Measurements from ENCODE around the gene MED29. TPM values are rescaled to one million over a fixed set of nuclear protein-coding genes. Genes with fewer than 3 reads are reported as not detected.

Gene MED29
- total RNA-seq, 1 donor from 2014 or later: 37.3 TPM

- DNase-seq (ENCODE audit: low read depth, low spot score): no peak
- no peaks in the 10 kb centered on the region for H3K4me1 Mint-ChIP-seq
- peak overlapping the region; percentile 75 for H3K27ac Mint-ChIP-seq (ENCODE audit: unreplicated experiment)
- no peaks in the 10 kb centered on the region for H3K27me3 Mint-ChIP-seq (ENCODE audit: low read depth)
- no peak for TF ChIP-seq CTCF (conservative IDR thresholded peaks at IDR 0.05)
- no peaks in the 10 kb centered on the region for H3K9me3 Mint-ChIP-seq
- H3K4me3 Mint-ChIP-seq: no peak overlapping the region
- peaks cover 6% of the 10 kb centered on the region for H3K36me3 Mint-ChIP-seq (ENCODE audit: low read depth)
Observed at GRCh38 chr19:39362682-39363657, 28.2 kb upstream of the MED29 start.

DNA sequence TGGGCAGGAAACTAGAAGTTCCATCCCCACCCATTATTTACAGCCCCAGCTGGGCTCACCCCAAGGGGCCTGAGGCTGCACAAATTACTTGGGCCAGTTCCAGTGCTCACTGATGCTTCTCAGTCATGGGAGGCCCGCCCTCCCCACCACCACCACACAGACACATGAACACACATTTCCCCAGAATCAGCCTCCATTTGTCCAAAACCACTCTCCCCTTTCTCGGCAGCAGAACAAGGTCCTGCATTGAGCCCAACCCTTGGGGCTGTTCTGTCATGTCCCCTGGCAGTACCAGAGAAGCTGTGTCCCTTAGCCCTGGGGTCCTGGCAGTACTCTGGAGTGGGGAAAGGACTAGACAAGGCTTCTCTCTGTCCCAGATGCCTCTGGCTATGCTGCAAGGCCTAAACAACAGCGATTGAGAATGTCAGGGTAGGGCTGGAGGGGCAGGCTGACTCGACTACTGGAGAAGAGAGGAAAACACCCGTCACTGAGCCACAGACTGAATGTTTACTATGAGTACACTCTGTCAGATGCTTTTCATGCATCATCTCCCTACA is 27.2 kb upstream of the MED29 start:
- Mint-ChIP-seq H3K4me1 (no peaks in the 10 kb centered on the region), H3K9me3 (no peaks in the 10 kb centered on the region), H3K27me3 (ENCODE audit: low read depth) (no peaks in the 10 kb centered on the region), H3K4me3 (no peak overlapping the region), H3K36me3 (ENCODE audit: low read depth) (peaks cover 8% of the 10 kb centered on the region), H3K27ac (ENCODE audit: unreplicated experiment) (no peak overlapping the region)
- DNase-seq (ENCODE audit: low read depth, low spot score): no peak
- no peak for TF ChIP-seq CTCF (conservative IDR thresholded peaks at IDR 0.05)

- H3K9me3 Mint-ChIP-seq: no peaks in the 10 kb centered on the region
- no peaks in the 10 kb centered on the region for H3K27me3 Mint-ChIP-seq (ENCODE audit: low read depth)
- TF ChIP-seq CTCF (conservative IDR thresholded peaks at IDR 0.05): no peak
- H3K27ac Mint-ChIP-seq (ENCODE audit: unreplicated experiment): no peak overlapping the region
- no peak for DNase-seq (ENCODE audit: low read depth, low spot score)
- no peak overlapping the region for H3K4me3 Mint-ChIP-seq
- H3K4me1 Mint-ChIP-seq: no peaks in the 10 kb centered on the region
- H3K36me3 Mint-ChIP-seq (ENCODE audit: low read depth): peaks cover 12% of the 10 kb centered on the region
Observed at GRCh38 chr19:39365531-39365930, 25.6 kb upstream of the MED29 start.

DNA sequence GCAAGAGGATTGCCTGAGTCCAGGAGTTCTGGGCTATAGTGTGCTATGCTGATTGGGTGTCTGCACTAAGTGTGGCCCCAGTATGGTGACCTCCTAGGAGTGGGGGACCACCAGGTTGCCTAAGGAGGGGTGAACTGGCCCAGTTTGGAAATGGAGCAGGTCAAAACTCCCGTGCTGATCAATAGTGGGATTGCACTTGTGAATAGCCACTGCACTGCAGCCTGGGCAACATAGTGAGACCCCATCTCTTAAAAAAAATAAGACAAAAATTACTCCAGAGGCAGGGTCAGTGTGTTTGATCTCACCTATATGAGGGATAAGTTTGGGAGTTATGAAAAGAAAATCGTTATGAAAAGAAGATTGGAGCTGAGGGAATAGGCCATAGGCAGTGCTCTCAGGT is 22.0 kb upstream of the MED29 start:
- no peak for TF ChIP-seq CTCF (conservative IDR thresholded peaks at IDR 0.05)
- H3K27ac Mint-ChIP-seq (ENCODE audit: unreplicated experiment): no peak overlapping the region
- DNase-seq (ENCODE audit: low read depth, low spot score): no peak
- no peaks in the 10 kb centered on the region for H3K4me1 Mint-ChIP-seq
- H3K4me3 Mint-ChIP-seq: no peak overlapping the region
- H3K27me3 Mint-ChIP-seq (ENCODE audit: low read depth): no peaks in the 10 kb centered on the region
- H3K36me3 Mint-ChIP-seq (ENCODE audit: low read depth): peaks cover 19% of the 10 kb centered on the region
- no peaks in the 10 kb centered on the region for H3K9me3 Mint-ChIP-seq

- Mint-ChIP-seq H3K9me3 (no peaks in the 10 kb centered on the region), H3K4me3 (no peak overlapping the region), H3K4me1 (no peaks in the 10 kb centered on the region), H3K27ac (ENCODE audit: unreplicated experiment) (no peak overlapping the region), H3K27me3 (ENCODE audit: low read depth) (no peaks in the 10 kb centered on the region), H3K36me3 (ENCODE audit: low read depth) (peaks cover 16% of the 10 kb centered on the region)
- no peak for DNase-seq (ENCODE audit: low read depth, low spot score)
- TF ChIP-seq CTCF (conservative IDR thresholded peaks at IDR 0.05): no peak
Observed at GRCh38 chr19:39370735-39371134, 20.4 kb upstream of the MED29 start.

Measured in neural crest cell (in vitro differentiated cells).